Mesothelial cell of epicardium (in vitro differentiated cells): Measurements from ENCODE around the gene MSH2. TPM values are rescaled to one million over a fixed set of nuclear protein-coding genes. Genes with fewer than 3 reads are reported as not detected.
A peak's percentile ranks its signal among the peaks of the same experiment; 100 is the strongest.
"Not testable (repeated sequence)": the region's sequence is repeated elsewhere in the genome, so short reads cannot be mapped to it uniquely, and the experiment has no call there.

ENCODE experiments used
- DNase-seq, 2 experiments: peaks; one replicate each; pipeline ENCODE4 v3.0.0; 2021; ENCODE audit warnings: low spot score in 2 of 2; ENCODE audit not compliant: unreplicated experiment in 2 of 2
- H3K27ac Mint-ChIP-seq: 2 replicates; pipeline ENCODE4 v1.8.0; 2021; ENCODE audit warnings: mixed read lengths
- H3K27me3 Mint-ChIP-seq: 2 replicates; pipeline ENCODE4 v1.8.0; 2021; ENCODE audit warnings: low read depth, mixed read lengths
- H3K36me3 Mint-ChIP-seq: 2 replicates; pipeline ENCODE4 v1.8.0; 2021; ENCODE audit warnings: mixed read lengths
- H3K4me1 Mint-ChIP-seq: 2 replicates; pipeline ENCODE4 v1.8.0; 2021; ENCODE audit warnings: mixed read lengths
- H3K4me3 Mint-ChIP-seq: 2 replicates; pipeline ENCODE4 v1.8.0; 2021; ENCODE audit warnings: mild to moderate bottlenecking, moderate library complexity, mixed read lengths
- H3K9me3 Mint-ChIP-seq: 2 replicates; pipeline ENCODE4 v1.8.0; 2021; ENCODE audit warnings: mixed read lengths
- total RNA-seq: library from RNA; stranded (reverse); gene quantifications from 3 replicates; pipeline ENCODE4 v1.2.1, GENCODE V29; 2021
- TF ChIP-seq, protein P1 (sequence below): fragments of 200-600 bp; sonication (generic); IDR thresholded peaks from one replicate; pipeline ENCODE4 v1.5.0; 2021; ENCODE audit warnings: antibody characterized with exemption; ENCODE audit not compliant: unreplicated experiment

MSH2 gene
- total RNA-seq, 1 donor from 2014 or later: 39.9 TPM

DNA sequence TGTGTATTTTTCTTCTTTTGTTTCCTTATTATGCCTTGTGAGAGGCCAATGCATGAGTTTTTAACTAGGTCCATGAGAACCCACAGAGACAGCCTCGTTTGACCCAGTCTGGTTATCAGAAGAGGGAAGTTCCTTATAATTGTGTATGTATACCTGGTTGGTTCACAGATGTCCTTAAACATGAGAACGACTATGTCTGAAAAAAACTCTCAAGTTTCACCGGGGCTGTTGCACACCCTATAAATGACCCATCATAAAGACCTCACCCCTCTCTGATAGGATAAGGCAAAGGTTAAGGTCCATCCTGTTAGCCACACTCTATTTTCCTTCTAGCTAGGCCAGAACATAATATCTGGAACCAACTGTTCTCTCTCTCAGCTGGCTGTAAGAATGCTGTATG is 42.7 kb upstream of the MSH2 start:
- no peak for DNase-seq
- Mint-ChIP-seq H3K27ac (no peak overlapping the region), H3K9me3 (no peaks in the 10 kb centered on the region), H3K4me3 (no peak overlapping the region), H3K36me3 (peaks cover 2% of the 10 kb centered on the region), H3K4me1 (peaks cover 7% of the 10 kb centered on the region), H3K27me3 (no peaks in the 10 kb centered on the region)
- TF ChIP-seq, protein P1, sequence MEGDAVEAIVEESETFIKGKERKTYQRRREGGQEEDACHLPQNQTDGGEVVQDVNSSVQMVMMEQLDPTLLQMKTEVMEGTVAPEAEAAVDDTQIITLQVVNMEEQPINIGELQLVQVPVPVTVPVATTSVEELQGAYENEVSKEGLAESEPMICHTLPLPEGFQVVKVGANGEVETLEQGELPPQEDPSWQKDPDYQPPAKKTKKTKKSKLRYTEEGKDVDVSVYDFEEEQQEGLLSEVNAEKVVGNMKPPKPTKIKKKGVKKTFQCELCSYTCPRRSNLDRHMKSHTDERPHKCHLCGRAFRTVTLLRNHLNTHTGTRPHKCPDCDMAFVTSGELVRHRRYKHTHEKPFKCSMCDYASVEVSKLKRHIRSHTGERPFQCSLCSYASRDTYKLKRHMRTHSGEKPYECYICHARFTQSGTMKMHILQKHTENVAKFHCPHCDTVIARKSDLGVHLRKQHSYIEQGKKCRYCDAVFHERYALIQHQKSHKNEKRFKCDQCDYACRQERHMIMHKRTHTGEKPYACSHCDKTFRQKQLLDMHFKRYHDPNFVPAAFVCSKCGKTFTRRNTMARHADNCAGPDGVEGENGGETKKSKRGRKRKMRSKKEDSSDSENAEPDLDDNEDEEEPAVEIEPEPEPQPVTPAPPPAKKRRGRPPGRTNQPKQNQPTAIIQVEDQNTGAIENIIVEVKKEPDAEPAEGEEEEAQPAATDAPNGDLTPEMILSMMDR: no peak

DNA sequence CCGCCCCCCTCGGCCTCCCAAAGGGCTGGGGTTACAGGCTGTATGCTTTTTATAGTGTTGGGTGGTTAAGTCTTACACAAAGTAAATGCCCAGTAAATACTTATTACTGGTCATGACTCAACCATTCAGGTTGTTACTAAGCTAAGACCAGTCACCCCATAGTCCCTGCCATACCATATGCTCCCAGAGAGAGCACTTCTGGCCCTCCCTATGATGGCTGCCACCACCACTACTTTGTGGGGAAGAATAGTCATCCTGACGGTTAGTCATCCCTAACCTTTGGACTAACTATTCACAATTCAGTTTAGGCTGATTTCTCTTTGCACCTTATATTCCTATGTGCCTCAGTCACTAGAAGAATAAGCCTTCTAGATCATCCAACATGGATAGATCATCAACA is 42.0 kb upstream of the MSH2 start:
- DNase-seq: no peak
- no peaks in the 10 kb centered on the region for H3K9me3 Mint-ChIP-seq
- H3K27ac Mint-ChIP-seq: no peak overlapping the region
- peaks cover 2% of the 10 kb centered on the region for H3K36me3 Mint-ChIP-seq
- no peak overlapping the region for H3K4me3 Mint-ChIP-seq
- TF ChIP-seq, protein P1: no peak
- H3K27me3 Mint-ChIP-seq: no peaks in the 10 kb centered on the region
- peaks cover 7% of the 10 kb centered on the region for H3K4me1 Mint-ChIP-seq

DNA sequence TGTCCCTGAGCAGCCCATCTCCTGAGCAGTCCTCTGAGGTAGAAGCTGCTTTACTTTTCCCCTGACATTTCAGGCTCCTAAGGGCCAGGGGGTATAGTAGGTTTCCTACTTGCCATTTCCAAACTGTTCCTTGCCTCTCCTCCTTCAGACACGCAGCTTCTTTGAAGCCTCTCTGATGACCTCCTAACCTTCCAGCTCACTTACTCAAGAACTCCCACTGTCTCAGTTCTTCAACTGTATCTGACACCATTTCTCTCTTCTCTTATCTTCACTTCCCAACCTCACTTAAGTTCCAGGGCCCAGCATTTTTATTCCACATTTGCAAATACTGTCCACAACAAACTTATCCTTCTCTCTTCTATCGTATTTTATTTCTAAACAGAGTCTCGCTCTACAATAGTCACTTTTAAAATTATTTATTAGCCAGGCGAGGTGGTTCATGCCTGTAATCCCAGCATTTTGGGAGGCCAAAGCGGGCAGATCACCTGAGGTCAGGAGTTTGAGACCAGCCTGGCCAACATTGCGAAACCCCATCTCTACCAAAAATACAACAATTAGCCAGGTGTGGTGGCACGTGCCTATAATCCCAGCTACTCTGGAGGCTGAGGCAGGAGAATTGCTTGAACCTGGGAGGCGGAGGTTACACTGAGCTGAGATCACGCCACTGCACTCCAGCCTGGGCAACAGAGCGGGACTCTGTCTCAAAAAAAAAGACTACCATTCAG is 41.3 kb upstream of the MSH2 start:
- H3K36me3 Mint-ChIP-seq, H3K9me3 Mint-ChIP-seq, H3K4me3 Mint-ChIP-seq, H3K4me1 Mint-ChIP-seq, DNase-seq, H3K27ac Mint-ChIP-seq, H3K27me3 Mint-ChIP-seq: not testable (repeated sequence)

DNA sequence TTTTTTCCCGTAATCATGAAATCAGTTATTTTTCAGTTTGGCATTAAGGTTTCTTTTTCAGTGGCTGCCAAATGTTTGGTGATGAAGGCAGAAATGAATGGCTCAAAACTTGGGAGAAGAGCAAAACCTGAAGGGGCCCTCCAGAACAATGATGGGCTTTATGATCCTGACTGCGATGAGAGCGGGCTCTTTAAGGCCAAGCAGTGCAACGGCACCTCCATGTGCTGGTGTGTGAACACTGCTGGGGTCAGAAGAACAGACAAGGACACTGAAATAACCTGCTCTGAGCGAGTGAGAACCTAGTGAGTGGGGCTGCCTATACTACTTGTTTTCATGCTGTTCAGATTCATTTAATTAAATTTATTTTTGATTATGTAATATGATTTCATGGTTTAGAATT is 29.2 kb upstream of the MSH2 start:
- peak in 1 of 2 experiments; percentile 7 for DNase-seq
- Mint-ChIP-seq H3K36me3 (peaks cover 25% of the 10 kb centered on the region), H3K27me3 (peaks cover 8% of the 10 kb centered on the region), H3K27ac (peak overlapping the region; percentile 19), H3K4me3 (no peak overlapping the region), H3K4me1 (peaks cover 21% of the 10 kb centered on the region), H3K9me3 (no peaks in the 10 kb centered on the region)
- TF ChIP-seq, protein P1: no peak

DNA sequence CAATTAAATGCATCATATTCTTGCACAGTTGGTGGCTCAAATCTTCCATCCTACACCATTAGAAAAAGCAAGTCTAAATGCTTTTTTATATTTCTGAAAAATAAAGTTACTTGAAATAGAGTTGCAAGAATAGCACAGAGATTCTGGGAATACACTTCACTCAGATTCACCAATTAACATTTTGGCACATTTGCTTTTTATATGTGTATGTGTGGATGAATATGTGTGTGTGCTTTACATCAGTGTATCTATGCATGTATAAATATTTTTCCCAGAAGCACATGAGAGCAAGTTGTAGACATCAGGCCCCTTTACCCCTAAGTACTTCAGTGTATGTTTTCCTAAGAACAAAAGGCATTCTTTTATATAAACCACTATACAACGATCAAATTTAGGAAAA is 27.6 kb upstream of the MSH2 start:
- H3K27ac Mint-ChIP-seq: no peak overlapping the region
- no peaks in the 10 kb centered on the region for H3K9me3 Mint-ChIP-seq
- H3K27me3 Mint-ChIP-seq: peaks cover 6% of the 10 kb centered on the region
- TF ChIP-seq, protein P1: no peak
- peaks cover 19% of the 10 kb centered on the region for H3K4me1 Mint-ChIP-seq
- H3K36me3 Mint-ChIP-seq: peaks cover 30% of the 10 kb centered on the region
- H3K4me3 Mint-ChIP-seq: no peak overlapping the region
- DNase-seq: no peak

DNA sequence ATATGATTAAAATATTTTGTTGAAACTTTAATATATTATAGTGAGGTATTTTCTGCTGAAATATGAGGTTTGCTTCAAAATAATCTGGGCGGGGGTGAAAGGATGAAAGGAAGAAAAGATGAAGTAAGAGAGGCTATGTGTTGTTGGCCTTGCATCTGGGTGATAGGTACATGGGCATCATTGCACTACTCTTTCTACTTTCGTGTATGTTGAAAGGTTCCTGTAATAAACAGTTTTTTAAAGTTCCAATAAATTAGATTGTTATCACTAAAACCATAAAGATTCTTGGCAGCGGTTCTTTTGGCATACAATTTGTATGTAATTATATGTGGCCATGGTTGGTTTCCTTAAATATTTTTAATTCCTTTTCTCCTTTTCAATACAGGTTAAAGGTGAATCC is 23.6 kb upstream of the MSH2 start:
- H3K36me3 Mint-ChIP-seq: peaks cover 42% of the 10 kb centered on the region
- H3K4me1 Mint-ChIP-seq: no peaks in the 10 kb centered on the region
- H3K27me3 Mint-ChIP-seq: no peaks in the 10 kb centered on the region
- H3K4me3 Mint-ChIP-seq: no peak overlapping the region
- no peak overlapping the region for H3K27ac Mint-ChIP-seq
- H3K9me3 Mint-ChIP-seq: no peaks in the 10 kb centered on the region
- TF ChIP-seq, protein P1: no peak
- no peak for DNase-seq
